DOHH2 (cell line): ENCODE results near the gene TMEM131.

Source experiments
- CTCF ChIP-seq: fragments of 200-600 bp; sonication (generic); IDR thresholded peaks from one replicate; pipeline ENCODE4 v1.5.1; 2014; ENCODE audit warnings: antibody characterized with exemption, mild to moderate bottlenecking, low read depth, low read length; ENCODE audit not compliant: poor library complexity, severe bottlenecking
- EZH2phosphoT487 ChIP-seq: fragments of 200-600 bp; sonication (generic); IDR thresholded peaks from 2 replicates; pipeline ENCODE4 v1.6.1; 2017; ENCODE audit warnings: borderline replicate concordance, mild to moderate bottlenecking, antibody characterized with exemption, low read length, moderate library complexity, mixed read lengths

- TF ChIP-seq CTCF (no peak), EZH2phosphoT487 (no peak)
Observed at GRCh38 chr2:97726261-97727064, 269.3 kb downstream of the TMEM131 start.
